Skeletal muscle tissue (tissue), 4 donors: ENCODE results near the gene NOXA1. TPM values are rescaled to one million over a fixed set of nuclear protein-coding genes. Genes with fewer than 3 reads are reported as not detected.
"Not testable (repeated sequence)": the region's sequence is repeated elsewhere in the genome, so short reads cannot be mapped to it uniquely, and the experiment has no call there.

Source experiments
- H3K27ac ChIP-seq: one replicate; pipeline ENCODE4 v1.7.0; 2013; ENCODE audit warnings: mild to moderate bottlenecking, low read depth, low read length, inconsistent platforms
- H3K27me3 ChIP-seq, 3 donors: one replicate each; pipeline ENCODE4 v1.7.0; 2013; ENCODE audit warnings: low read length in 3 of 3; ENCODE audit not compliant: control insufficient read depth in 3 of 3, insufficient read depth in 3 of 3
- H3K36me3 ChIP-seq, 3 donors: one replicate each; pipeline ENCODE4 v1.7.0; 2013; ENCODE audit warnings: low read length in 3 of 3; ENCODE audit not compliant: control insufficient read depth in 3 of 3, insufficient read depth in 3 of 3
- H3K4me1 ChIP-seq, 3 donors: one replicate each; pipeline ENCODE4 v1.7.0; 2013; ENCODE audit warnings: low read length in 3 of 3, mild to moderate bottlenecking in 3 of 3; ENCODE audit not compliant: control insufficient read depth in 3 of 3, insufficient read depth in 3 of 3
- H3K4me3 ChIP-seq, 3 donors: one replicate each; pipeline ENCODE4 v1.7.0; 2013; ENCODE audit warnings: low read length in 3 of 3
- H3K9ac ChIP-seq, 3 donors: one replicate each; pipeline ENCODE4 v1.7.0; 2013; ENCODE audit warnings: low read length in 3 of 3, mild to moderate bottlenecking in 3 of 3, moderate library complexity in 2 of 3, low read depth in 1 of 3
- H3K9me3 ChIP-seq, 3 donors: one replicate each; pipeline ENCODE4 v1.7.0; 2013; ENCODE audit warnings: low read length in 3 of 3; ENCODE audit not compliant: control insufficient read depth in 3 of 3
- total RNA-seq: library from RNA; depleted of rRNA; stranded (reverse); fragments of >200 nt; gene quantifications from one replicate; pipeline ENCODE4 v1.2.3, GENCODE V29; 2014
- donor health status: Osteomylitis.

The NOXA1 gene
- total RNA-seq, 1 donor from 2014 or later = 0.52 TPM

GRCh38 chr9:137449931-137450538 is 26.8 kb downstream of the NOXA1 start:
- Histone ChIP-seq H3K36me3 (peaks cover 0 to 8% (median 2%) of the 10 kb centered on the region in 3 donors), H3K27me3 (peaks cover 0 to 8% (median 6%) of the 10 kb centered on the region in 3 donors), H3K4me3 (no peak overlapping the region), H3K27ac (no peak overlapping the region), H3K4me1 (peaks cover 3 to 15% (median 14%) of the 10 kb centered on the region in 3 donors), H3K9me3 (no peaks in the 10 kb centered on the region), H3K9ac (no peak overlapping the region)

- H3K27ac ChIP-seq, H3K27me3 ChIP-seq, H3K9ac ChIP-seq, H3K36me3 ChIP-seq, H3K4me3 ChIP-seq, H3K9me3 ChIP-seq: not testable (repeated sequence)
- H3K4me1 ChIP-seq = peaks cover under 1 to 15% (median 11%) of the 10 kb centered on the region in 3 donors
Measured at GRCh38 chr9:137450539-137451222, 27.5 kb downstream of the NOXA1 start.

GRCh38 chr9:137451264-137452005 is 28.2 kb downstream of the NOXA1 start:
- H3K27ac ChIP-seq, H3K27me3 ChIP-seq, H3K9ac ChIP-seq, H3K36me3 ChIP-seq, H3K4me3 ChIP-seq, H3K9me3 ChIP-seq: not testable (repeated sequence)
- peaks cover 0 to 12% (median 9%) of the 10 kb centered on the region in 3 donors for H3K4me1 ChIP-seq

GRCh38 chr9:137452006-137452760 is 29.0 kb downstream of the NOXA1 start:
- peaks cover 0 to 12% (median 7%) of the 10 kb centered on the region in 3 donors for H3K4me1 ChIP-seq
- H3K27me3 ChIP-seq = no peaks in the 10 kb centered on the region
- H3K27ac ChIP-seq = no peak overlapping the region
- H3K4me3 ChIP-seq = no peak overlapping the region
- no peak overlapping the region for H3K9ac ChIP-seq
- H3K9me3 ChIP-seq = no peaks in the 10 kb centered on the region
- peaks cover 2 to 9% (median 4%) of the 10 kb centered on the region in 3 donors for H3K36me3 ChIP-seq

- no peak overlapping the region for H3K4me3 ChIP-seq
- peaks cover 2 to 9% (median 4%) of the 10 kb centered on the region in 3 donors for H3K36me3 ChIP-seq
- no peak overlapping the region for H3K27ac ChIP-seq
- H3K4me1 ChIP-seq = peaks cover 0 to 13% (median 9%) of the 10 kb centered on the region in 3 donors
- H3K27me3 ChIP-seq = no peaks in the 10 kb centered on the region
- H3K9me3 ChIP-seq = no peaks in the 10 kb centered on the region
- H3K9ac ChIP-seq = no peak overlapping the region
Measured at GRCh38 chr9:137452761-137453642, 29.8 kb downstream of the NOXA1 start.

- H3K4me3 ChIP-seq = no peak overlapping the region
- no peak overlapping the region for H3K27ac ChIP-seq
- H3K36me3 ChIP-seq = peaks cover 2 to 9% (median 4%) of the 10 kb centered on the region in 3 donors
- H3K9ac ChIP-seq = no peak overlapping the region
- no peaks in the 10 kb centered on the region for H3K27me3 ChIP-seq
- peaks cover 0 to 20% (median 15%) of the 10 kb centered on the region in 3 donors for H3K4me1 ChIP-seq
- no peaks in the 10 kb centered on the region for H3K9me3 ChIP-seq
Measured at GRCh38 chr9:137453643-137454081, 30.5 kb downstream of the NOXA1 start.

GRCh38 chr9:137454145-137454596 is 31.0 kb downstream of the NOXA1 start:
- Histone ChIP-seq H3K4me1 (peaks cover 0 to 21% (median 15%) of the 10 kb centered on the region in 3 donors), H3K9ac (peak overlapping the region in 2 of 3 donors; percentile 3 to 33), H3K27ac (no peak overlapping the region)

GRCh38 chr9:137454597-137455358 is 31.6 kb downstream of the NOXA1 start:
- H3K4me3 ChIP-seq = peak overlapping the region; percentile 29 to 59 (median 36)
- H3K9ac ChIP-seq = peak overlapping the region in 2 of 3 donors; percentile 3 to 33

More at GRCh38 chr9:137454145-137454596, 31.0 kb downstream of the NOXA1 start:
- H3K4me3 ChIP-seq = peak overlapping the region; percentile 29 to 59 (median 36)
- no peaks in the 10 kb centered on the region for H3K9me3 ChIP-seq
- H3K27me3 ChIP-seq = no peaks in the 10 kb centered on the region
- peaks cover 2 to 7% (median 4%) of the 10 kb centered on the region in 3 donors for H3K36me3 ChIP-seq

More at GRCh38 chr9:137454597-137455358, 31.6 kb downstream of the NOXA1 start:
- no peaks in the 10 kb centered on the region for H3K9me3 ChIP-seq
- H3K36me3 ChIP-seq = peaks cover 2 to 6% (median 4%) of the 10 kb centered on the region in 3 donors
- H3K4me1 ChIP-seq = peaks cover 4 to 26% (median 19%) of the 10 kb centered on the region in 3 donors
- no peaks in the 10 kb centered on the region for H3K27me3 ChIP-seq
- H3K27ac ChIP-seq = no peak overlapping the region
